GM19025 (cell line): ENCODE measurements around the gene FOXL2.

Experiments
- ATAC-seq: cut with Tn5 transposase; IDR thresholded peaks from one replicate; pipeline ENCODE4 v1.9.1; 2021; ENCODE audit warnings: mild to moderate bottlenecking, low read depth, moderate library complexity; ENCODE audit not compliant: unreplicated experiment

FOXL2 gene

DNA sequence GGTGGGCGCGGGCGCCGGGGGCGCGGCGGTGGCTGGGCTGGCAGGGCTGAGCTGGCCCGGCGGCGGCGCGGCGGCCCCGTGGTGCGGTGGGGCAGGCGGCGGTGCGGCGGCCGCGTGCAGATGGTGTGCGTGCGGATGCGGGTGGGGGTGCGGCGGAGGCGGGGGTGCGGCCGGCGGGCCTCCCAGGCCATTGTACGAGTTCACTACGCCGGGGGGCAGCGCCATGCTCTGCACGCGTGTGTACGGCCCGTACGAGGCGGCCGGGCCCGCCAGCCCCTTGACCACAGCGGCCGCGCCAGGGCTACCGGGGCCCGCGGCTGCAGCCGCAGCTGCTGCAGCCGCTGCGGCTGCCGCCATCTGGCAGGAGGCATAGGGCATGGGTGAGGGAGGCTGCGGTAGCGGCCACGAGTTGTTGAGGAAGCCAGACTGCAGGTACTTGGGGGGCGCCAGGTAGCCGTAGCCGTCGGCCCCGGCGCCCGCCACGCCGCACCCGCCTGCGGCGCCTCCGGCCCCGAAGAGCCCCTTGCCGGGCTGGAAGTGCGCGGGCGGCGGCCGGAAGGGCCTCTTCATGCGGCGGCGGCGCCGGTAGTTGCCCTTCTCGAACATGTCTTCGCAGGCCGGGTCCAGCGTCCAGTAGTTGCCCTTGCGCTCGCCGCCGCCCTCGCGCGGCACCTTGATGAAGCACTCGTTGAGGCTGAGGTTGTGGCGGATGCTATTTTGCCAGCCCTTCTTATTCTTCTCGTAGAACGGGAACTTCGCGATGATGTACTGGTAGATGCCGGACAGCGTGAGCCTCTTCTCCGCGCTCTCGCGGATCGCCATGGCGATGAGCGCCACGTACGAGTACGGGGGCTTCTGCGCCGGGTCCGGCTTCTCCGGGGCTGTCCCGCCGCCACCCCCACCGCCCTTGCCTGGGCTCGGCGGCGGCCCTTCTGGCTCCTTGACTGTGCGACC lies 951 bp downstream of the FOXL2 start:
- no peak for ATAC-seq

DNA sequence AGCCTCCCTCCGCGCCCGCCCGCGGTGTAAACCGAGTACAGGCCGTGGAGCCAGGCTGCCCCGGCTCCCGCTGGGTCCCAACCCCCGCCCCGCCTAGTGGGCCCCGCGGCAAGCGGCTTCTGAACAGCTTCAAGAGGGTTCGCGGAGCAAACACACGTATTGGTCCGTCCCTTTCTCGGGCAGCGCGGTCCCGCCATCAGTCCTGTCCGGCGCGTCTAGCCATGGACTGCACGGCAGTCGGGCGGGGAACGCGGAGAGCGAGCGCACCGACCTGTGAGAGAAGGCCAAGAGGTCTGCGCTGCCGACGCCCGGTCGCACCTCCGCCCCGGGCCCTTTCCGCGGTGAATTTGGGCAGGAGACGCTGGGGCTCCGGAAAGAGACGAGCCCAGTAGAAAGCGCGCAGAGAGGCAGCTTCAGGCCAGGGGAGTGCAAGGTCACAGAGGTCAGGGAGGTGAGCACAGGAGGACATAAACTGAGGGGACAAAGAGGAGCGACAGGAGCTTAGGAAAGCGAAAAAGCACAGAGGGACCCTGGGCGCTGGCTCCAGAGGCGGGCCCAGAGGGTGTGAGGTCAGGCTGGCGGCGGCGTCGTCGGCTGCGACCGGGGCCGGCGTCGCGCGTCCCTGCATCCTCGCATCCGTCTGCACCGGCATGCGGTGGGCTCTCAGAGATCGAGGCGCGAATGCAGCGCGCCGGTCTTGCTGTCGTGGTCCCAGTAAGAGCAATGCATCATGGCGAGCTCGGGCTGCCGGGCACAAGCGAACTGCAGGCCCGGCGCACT lies 1.8 kb downstream of the FOXL2 start:
- no peak for ATAC-seq

DNA sequence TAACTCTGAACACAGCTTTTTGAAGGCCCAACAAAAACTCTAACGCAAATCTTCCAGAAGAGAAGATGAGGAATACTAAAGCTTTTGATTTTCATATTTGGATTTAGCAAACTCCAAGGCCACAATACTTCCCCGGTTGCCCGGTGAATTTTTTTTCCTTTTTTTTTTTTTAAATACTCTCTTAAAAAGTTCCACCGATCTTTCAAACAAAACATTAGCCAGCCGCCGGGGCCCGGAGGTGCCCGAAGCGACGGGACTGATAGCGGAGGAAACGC lies 2.3 kb downstream of the FOXL2 start:
- ATAC-seq: no peak

DNA sequence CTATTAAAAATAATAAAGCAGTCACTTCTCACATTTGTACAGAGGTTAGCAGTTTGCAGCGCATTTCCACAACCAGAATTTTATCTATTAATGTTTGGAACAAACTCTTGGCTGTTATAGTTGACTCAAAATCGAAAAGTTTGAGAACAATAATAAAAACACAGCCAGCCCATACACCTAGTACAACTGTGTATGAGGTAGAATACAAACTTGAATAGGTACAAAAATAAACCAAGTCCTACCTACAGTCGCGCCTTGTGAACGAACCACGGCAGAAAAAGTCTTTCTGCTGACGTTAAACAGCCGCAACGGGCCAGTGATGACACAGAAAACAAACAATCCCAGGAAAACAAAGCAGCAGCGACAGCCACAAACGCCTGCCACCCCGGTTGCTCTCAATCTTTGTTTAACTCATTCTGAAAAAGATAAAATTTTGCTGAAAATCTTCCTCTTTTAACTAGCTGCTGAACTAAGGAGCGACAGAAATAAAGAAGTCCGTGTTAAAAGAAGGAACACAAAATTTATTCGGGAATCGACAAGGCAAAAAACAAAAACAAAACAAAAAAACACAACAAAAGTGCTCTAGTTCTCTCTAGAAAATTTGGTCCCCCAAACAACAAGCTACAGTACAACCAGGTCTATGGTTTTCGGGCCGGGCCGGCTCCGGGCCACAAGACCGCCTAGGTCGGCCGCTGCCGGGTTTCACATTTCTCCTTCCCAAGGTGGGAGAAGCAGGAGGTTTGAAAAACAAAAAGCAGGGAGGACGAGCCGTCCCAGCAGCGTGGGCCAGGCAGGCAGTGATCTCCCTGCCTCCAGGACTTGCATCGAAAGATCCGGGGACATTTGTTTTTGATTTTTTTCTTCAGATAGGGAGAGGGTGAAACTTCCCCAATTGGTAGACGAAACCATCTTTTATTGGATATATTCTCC lies 2.9 kb downstream of the FOXL2 start:
- ATAC-seq: no peak

DNA sequence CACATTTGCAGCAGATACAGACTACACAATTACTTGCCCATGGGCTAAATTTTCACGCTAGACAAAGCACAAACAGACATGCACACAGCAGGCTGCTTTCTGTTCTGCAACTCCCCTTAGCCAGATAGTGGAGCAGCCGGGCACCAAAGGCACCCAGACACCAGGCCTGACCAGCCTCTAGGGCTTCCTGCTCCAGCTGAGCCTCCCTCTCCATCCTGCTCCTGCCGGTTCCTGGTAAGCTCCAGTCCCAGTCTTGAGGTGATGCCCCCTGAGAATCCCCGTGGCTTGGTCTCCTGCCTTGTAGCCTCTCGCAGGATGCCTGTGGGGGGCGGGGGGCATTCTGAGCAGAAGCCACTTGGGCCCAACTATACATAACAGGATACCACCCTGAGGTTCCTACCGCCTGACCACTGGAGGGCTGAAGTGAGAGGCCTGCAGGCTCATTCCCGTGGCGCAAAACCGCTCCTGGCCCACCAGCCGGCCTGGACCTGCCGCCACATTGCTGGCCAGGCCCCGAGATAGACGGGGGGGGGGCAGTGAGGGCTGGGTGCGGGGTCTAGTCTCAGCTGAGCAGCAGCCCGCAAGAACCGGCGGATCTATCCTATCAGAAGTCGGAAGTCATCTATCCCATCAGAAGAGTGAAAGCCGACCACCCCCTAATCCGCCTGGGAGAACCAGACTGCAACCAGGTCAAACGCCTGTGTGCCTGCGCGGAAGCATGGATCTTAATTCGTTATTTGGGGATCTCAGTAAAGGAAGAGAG lies 3.9 kb downstream of the FOXL2 start:
- no peak for ATAC-seq

DNA sequence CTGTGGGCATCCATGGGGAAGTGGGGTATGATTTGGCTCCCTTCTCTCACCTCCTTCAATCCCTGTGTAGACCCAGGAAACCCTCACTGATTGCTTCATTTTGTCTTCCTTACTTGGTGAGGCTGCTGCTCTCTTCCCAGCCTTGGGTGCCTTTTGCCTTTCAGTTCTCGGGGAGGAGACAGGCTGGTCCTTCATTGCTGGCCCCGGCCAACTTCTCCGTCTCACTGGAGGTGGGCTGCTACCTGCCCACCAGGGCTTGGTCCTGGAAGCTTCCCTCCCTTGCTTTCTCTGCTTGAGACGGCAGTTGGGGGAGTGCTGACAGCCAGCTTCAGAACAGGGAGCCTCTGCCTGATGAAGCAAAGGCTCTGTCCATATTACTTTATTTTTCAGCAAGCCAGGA lies 4.7 kb downstream of the FOXL2 start:
- ATAC-seq: no peak

DNA sequence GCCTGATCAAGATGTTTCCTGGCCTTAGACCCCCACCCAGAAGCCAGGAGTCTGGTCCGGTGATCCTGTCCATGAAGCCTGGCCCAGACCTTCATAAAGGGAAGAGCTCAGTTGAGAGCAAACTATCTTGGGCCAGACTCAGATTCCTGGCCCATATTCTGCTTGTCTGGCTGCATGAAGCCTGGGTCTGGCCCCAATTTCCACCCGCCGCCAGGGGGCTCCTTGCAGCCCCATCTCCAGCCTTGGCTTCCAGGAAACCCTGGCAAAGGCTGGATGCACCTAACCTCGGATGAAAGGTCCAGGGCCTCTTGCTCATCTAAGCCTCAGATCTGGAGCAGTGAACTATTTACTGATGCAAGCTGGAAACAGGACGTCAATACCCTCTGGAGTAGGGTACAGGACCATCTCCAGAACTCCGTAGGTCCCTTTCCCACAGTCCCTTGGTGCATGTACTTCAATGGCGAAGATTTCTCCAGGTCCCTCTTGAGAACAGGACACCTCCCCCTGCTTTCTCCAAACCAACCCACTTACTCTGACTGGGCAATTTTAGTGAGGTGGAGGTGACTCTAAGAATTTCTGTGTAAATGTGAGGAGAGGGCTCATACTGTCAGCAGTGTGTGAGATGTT lies 5.6 kb downstream of the FOXL2 start:
- no peak for ATAC-seq

DNA sequence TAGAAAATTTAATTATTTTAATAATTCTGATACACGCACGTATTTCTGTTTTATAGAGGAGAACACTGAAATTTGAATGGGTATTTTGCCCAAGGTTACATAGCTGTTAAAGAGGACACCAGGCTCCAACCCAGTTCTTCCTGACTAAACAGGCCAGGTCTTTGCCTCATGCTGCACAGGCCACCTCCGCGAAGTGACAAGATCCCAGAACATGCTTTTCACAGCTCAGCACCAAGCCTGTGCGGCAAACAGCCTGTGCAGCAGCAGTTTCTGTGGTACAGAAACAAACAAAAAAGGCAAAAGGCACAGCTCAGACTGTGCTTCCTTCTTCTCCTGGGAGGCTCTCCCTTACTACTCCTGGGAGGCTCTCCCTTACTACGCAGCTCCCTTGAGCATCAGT lies 6.5 kb downstream of the FOXL2 start:
- ATAC-seq: no peak

DNA sequence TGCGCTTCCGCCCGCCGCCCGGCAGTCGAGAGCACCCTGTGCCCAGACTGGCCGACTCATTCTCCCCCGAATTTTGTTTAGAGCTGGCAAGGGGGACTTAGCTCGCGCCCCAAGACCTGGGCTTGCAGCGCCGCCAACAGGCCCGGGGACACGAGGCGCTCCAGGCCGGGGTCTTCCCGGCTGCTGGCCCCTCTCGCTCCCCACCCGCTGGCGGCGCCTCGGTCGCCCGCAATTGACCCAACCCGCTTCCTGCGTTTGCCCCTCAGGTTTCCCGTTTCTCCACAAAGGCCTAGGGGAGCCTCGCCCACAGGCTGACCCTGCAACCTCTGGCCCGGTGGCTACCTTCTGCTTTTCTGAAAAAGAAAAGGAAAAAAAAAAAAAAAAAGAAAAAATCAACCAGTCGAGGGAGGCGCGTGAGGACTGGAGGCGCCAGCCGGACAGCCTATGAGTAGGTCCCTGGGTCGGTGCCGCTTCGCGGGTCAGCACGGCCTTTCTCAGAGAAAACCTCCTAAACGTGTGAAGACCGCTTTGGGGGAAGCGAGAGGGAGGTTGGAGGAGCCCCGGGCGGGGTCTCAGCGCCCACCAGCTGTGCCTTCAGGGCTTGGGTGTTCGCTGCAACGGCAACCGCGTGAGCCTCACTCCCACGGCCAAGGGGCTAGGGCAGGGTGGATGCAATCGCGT lies 7.2 kb downstream of the FOXL2 start:
- ATAC-seq: no peak

DNA sequence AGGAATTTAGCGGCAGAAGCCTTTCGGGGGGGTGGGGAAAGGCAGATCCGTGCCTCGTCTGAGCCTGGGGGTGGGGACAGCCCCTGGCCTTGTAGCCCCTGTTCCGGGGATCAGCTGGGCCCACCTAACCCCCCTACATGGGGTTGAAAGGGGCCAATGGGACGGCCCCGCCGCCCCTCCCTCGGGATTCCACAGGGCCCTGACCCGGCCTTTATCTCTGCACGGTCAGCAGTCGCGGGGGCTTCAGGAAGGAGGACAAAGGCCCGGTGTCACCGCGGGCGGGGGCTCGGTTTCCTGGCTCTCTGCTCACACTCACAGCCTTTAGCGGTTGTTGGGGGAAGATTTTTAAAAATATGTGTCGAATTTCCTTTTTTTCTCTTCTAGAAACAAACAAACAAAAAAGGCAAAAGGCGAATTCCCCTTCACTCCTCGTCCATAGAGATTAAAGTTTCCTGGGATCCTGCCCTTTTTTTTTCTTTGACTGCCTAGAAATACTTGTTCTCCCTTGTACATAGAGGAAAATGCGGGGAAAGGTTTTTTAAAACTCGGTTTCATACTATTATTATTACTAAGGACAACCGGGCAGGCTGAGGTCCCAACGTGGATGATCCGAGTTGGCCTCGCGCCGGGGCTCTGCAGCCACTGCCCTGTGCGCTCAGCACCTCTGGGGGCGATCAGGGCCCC lies 7.9 kb downstream of the FOXL2 start:
- no peak for ATAC-seq

DNA sequence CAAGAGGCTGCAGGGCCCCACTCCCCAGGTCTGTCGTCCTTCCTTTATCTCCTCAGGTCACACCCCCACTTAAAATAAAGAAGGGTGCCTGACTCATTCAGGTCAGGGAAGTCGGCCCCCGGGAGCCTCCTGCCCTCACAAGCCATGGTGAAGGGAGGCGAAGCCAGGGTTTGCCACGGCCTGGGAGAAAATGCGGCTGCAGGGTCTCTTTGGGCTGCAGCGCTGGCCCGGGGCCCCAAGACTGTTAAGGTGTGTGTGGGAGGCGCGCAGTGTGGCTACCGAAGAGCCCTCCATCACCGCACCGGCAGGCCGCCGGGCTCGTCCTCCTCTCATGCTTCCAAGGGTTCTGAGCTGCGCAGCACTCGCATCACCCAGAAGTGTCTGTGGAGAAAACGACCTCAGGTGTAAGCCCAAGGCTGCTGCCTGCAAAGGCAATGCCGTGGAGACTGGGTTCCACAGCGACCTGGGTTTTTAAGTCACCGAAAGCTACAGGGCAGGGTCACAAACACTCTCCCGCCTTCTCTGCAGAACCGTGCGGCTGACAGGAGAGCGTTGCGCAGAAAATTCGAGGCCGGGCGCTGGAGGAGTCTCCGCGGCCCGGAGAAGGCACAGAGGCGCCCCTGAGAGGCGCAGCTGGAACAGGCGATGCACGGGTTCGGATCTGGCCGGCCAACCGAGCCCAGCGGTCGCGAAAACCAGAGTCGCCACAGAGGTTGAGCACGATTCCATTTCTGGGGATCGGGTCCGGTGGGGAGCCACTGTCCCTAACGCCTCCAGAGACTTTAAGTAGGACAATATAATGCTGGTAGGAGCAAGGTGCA lies 8.7 kb downstream of the FOXL2 start:
- no peak for ATAC-seq

DNA sequence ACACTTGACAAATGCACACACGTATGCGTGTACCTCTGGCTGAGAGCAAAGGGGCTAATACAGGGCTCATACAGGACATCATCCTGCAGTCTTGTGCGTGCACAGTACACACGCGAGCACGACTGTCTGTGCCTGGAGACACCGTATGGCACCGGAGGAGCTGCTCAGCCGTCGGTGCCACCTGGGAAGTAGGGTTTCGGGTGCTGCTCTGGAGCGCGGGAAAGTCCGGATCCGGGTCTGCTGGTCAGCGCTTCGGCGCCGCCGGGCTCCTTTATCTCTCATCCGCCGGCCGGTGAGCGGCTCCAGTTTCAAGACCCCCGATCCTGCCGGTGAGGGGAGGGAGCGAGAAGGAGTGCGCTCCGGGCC lies 9.3 kb downstream of the FOXL2 start:
- ATAC-seq: no peak

DNA sequence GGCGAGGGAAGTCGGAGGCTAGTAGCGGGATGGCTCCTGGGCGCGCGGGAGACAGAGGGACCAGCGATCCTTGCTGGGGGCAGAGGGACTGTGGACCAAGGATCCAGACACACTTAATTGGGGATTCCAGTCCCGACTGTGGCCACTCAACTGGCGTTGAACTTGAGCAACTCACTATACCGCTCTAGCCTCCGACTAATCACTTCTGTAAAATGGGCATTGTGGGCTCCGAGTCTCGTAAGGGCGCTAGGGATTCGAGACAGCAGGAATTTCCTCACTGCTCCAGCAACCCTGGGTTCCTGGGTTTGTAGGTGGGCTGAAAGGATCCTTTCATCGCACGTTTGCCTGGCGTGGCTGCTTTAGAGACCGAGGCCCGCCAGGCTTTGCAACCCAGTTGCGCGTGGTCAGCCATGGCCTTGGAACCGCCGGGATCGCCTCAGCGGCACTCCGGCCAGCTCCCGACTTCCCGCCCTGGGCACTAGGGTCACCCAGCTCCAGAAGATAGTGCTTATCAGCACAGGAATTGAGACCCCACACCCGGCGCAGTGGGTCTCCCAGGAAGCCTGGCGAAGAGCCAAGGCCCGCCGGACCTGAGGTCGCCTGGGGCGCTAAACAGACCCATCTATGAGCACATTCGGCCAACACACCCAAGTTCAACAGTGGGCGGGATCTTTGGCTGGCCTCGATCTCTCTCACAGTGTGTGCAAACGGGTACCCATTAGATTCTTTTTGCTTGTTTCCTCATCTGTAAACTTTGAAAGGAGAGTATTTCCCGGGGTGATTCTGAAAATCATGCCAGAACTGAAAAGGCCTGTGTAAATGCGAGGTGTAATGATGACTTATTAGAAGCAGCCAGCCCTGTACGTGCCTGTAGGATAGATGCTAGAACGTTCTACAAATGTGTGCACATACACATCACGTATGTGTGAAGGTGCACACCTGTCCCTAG lies 9.9 kb downstream of the FOXL2 start:
- no peak for ATAC-seq

DNA sequence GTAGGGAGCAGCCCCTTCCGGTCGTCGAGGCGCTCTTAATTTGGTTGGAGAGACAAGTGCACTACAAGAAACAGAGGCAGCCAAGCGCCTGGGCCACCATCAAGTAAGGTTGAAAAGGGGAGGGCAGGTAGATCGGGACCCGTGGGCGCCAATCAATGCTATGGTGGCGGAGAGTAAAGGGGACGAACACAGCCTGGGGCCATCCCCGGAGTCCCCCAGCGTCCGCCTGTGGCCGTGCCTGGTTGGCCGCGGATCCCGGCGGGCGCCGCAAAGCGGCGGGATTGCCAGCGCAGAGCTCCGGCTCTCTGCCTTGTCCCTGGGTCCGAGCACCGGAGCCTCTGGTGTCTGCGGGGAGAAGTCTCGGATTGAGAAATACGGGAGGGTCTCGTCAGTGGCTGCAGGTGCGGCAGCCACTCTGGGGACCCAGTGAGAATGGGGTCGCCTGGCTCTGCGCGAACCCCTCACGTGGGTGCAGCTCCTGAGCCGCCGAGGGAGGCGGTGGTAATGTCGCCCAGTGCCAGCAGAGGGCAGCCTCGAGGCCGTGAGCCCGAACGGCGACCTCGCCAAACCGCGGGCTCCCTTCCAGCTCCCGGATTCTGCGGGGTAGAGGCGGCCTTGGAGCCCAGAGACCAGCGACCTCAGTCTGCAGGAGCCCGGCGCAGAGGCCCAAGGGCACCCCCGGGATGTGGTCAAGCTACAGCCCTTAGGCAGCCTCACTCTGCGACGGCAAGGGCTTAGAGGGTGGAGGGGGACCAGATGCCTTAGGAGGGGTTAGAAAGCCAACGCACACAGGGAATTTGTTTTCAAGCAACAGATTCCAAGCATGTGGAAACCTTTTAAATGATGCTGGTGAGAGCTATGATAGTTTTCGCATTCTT lies 10.8 kb downstream of the FOXL2 start:
- ATAC-seq: no peak

DNA sequence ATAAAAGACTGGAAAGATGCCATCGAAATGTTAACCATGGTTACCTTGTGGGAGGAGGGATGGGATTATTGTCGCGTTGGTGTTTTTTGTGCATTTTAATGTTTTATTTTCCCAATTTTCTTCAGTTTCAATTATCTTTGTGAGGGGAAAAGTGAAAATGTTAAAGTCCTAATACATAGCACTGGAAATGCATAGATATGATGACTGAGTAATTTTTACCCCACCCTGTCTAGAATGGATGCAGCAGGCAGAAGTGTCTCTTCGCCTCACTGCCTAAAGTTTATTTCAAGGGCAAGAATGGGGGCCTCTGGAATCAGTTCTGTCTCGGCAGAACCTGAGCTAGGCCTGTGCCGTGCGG lies 11.5 kb downstream of the FOXL2 start:
- ATAC-seq: no peak
